Mucosa of rectum (tissue), 2 donors: ENCODE results near the gene ZDHHC17.

Experiments
- H3K27ac ChIP-seq, 2 donors: one replicate each; pipeline ENCODE4 v1.7.0; 2013; ENCODE audit warnings: inconsistent platforms in 2 of 2, low read depth in 2 of 2, low read length in 2 of 2
- H3K27me3 ChIP-seq, 2 donors: one replicate each; pipeline ENCODE4 v1.7.0; 2013; ENCODE audit warnings: low read length in 2 of 2; ENCODE audit not compliant: control insufficient read depth in 2 of 2, insufficient read depth in 2 of 2
- H3K36me3 ChIP-seq, 2 donors: one replicate each; pipeline ENCODE4 v1.7.0; 2013; ENCODE audit warnings: low read length in 2 of 2; ENCODE audit not compliant: control insufficient read depth in 2 of 2, insufficient read depth in 2 of 2
- H3K4me1 ChIP-seq, 2 donors: one replicate each; pipeline ENCODE4 v1.7.0; 2013; ENCODE audit warnings: low read length in 2 of 2, mild to moderate bottlenecking in 1 of 2; ENCODE audit not compliant: control insufficient read depth in 2 of 2, insufficient read depth in 2 of 2
- H3K4me3 ChIP-seq, 2 donors: one replicate each; pipeline ENCODE4 v1.7.0; 2013; ENCODE audit warnings: low read length in 2 of 2
- H3K9ac ChIP-seq, 2 donors: one replicate each; pipeline ENCODE4 v1.7.0; 2013; ENCODE audit warnings: low read length in 2 of 2, low read depth in 1 of 2, mild to moderate bottlenecking in 1 of 2
- H3K9me3 ChIP-seq, 2 donors: one replicate each; pipeline ENCODE4 v1.7.0; 2013; ENCODE audit warnings: low read length in 2 of 2; ENCODE audit not compliant: control insufficient read depth in 2 of 2
- donor health status: healthy.
- donor health status: Normal muscosa, but diverticular disease.

Gene ZDHHC17

DNA sequence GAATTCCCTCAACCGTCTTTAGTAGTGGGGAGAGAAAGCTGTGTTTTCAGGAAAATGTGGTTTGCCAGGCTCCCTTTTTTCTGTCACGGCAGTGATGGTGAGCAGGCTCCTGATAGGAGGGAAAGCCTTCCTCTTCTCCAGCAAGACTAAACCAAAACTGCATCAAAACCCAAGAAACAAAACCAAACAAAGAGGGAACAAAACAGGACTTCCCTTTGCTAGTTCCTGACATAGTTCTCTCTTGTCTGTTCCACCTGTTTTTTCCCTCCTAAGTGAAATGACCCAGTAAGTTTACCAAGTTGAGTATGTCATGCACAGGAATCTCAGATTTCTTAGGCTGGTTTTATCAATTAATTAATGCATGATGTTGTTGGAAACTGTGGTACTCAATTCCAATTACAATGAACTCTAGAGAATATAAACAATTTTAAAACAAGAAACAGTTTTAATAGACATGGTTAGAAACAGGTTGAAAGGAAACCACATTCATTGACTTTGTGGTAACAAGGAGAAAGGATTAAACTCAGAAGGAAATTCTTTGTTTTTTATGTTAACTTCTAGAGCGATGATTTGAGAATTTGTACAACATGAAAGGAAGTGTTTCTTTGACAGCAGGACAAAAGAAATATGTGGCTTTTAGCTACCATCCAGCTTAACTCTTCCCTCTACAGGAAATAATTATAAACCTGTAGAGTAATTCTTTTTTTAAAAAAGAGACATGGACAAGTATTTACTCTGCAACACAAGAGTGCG is 137.9 kb downstream of the ZDHHC17 start:
- H3K27me3 ChIP-seq: no peaks in the 10 kb centered on the region
- no peaks in the 10 kb centered on the region for H3K9me3 ChIP-seq
- H3K4me1 ChIP-seq: no peaks in the 10 kb centered on the region
- H3K36me3 ChIP-seq: no peaks in the 10 kb centered on the region
- H3K27ac ChIP-seq: no peak overlapping the region
- H3K9ac ChIP-seq: no peak overlapping the region
- no peak overlapping the region for H3K4me3 ChIP-seq
